Measurements from ENCODE around the gene CHST13.

Gene CHST13

GRCh38 chr3:126509597-126510307, 14.2 kb upstream of the CHST13 start:
- Histone ChIP-seq H3K79me2 (ENCODE audit: insufficient read depth, low read length) (no peaks in the 10 kb centered on the region), H3K4me1 (ENCODE audit: insufficient read depth, low read length, poor library complexity, severe bottlenecking) (peaks cover 14% of the 10 kb centered on the region), H3K9me3 (ENCODE audit: insufficient read depth, low read depth, low read length) (no peaks in the 10 kb centered on the region), H3K9ac (ENCODE audit: low read depth, low read length, poor library complexity, severe bottlenecking) (no peak overlapping the region), H3K4me2 (ENCODE audit: low read depth, low read length, poor library complexity, severe bottlenecking) (no peak overlapping the region), H3K36me3 (ENCODE audit: insufficient read depth, low read length) (no peaks in the 10 kb centered on the region), H3F3A (ENCODE audit: low read depth) (no peaks in the 10 kb centered on the region), H3K27me3 (ENCODE audit: insufficient read depth, low read length, poor library complexity, severe bottlenecking) (no peaks in the 10 kb centered on the region), H3K4me3 (ENCODE audit: low read length, poor library complexity, severe bottlenecking) (no peak overlapping the region), H4K20me1 (ENCODE audit: insufficient read depth, low read length, poor library complexity, severe bottlenecking) (no peaks in the 10 kb centered on the region), H2AFZ (ENCODE audit: low read length) (no peak overlapping the region), H3K9me2 (replicated peaks; ENCODE audit: low read depth, low read length) (no peaks in the 10 kb centered on the region)
- TF ChIP-seq EZH2phosphoT487 (IDR thresholded peaks at IDR 0.05; ENCODE audit: borderline replicate concordance) = no peak
- TF ChIP-seq CTCF (conservative IDR thresholded peaks at IDR 0.05; ENCODE audit: low read length) = no peak

- H3K9ac ChIP-seq (ENCODE audit: low read depth, low read length, poor library complexity, severe bottlenecking) = no peak overlapping the region
- no peaks in the 10 kb centered on the region for H3K9me3 ChIP-seq (ENCODE audit: insufficient read depth, low read depth, low read length)
- H3K9me2 ChIP-seq (replicated peaks; ENCODE audit: low read depth, low read length) = no peaks in the 10 kb centered on the region
- no peak overlapping the region for H2AFZ ChIP-seq (ENCODE audit: low read length)
- H3K79me2 ChIP-seq (ENCODE audit: insufficient read depth, low read length) = no peaks in the 10 kb centered on the region
- H3K4me1 ChIP-seq (ENCODE audit: insufficient read depth, low read length, poor library complexity, severe bottlenecking) = peaks cover 14% of the 10 kb centered on the region
- H3K27me3 ChIP-seq (ENCODE audit: insufficient read depth, low read length, poor library complexity, severe bottlenecking) = no peaks in the 10 kb centered on the region
- no peaks in the 10 kb centered on the region for H3K36me3 ChIP-seq (ENCODE audit: insufficient read depth, low read length)
- H3K4me2 ChIP-seq (ENCODE audit: low read depth, low read length, poor library complexity, severe bottlenecking) = no peak overlapping the region
- H3F3A ChIP-seq (ENCODE audit: low read depth) = no peaks in the 10 kb centered on the region
- no peaks in the 10 kb centered on the region for H4K20me1 ChIP-seq (ENCODE audit: insufficient read depth, low read length, poor library complexity, severe bottlenecking)
- TF ChIP-seq EZH2phosphoT487 (IDR thresholded peaks at IDR 0.05; ENCODE audit: borderline replicate concordance) = no peak
- no peak overlapping the region for H3K4me3 ChIP-seq (ENCODE audit: low read length, poor library complexity, severe bottlenecking)
These were observed 13.5 kb upstream of the CHST13 start for GRCh38 chr3:126510308-126510910.

GRCh38 chr3:126511291-126511690, 12.7 kb upstream of the CHST13 start:
- H4K20me1 ChIP-seq (ENCODE audit: insufficient read depth, low read length, poor library complexity, severe bottlenecking) = no peaks in the 10 kb centered on the region
- H3K4me2 ChIP-seq (ENCODE audit: low read depth, low read length, poor library complexity, severe bottlenecking) = no peak overlapping the region
- H3K4me1 ChIP-seq (ENCODE audit: insufficient read depth, low read length, poor library complexity, severe bottlenecking) = peaks cover 14% of the 10 kb centered on the region
- H3K79me2 ChIP-seq (ENCODE audit: insufficient read depth, low read length) = no peaks in the 10 kb centered on the region
- H3K36me3 ChIP-seq (ENCODE audit: insufficient read depth, low read length) = no peaks in the 10 kb centered on the region
- no peak overlapping the region for H2AFZ ChIP-seq (ENCODE audit: low read length)
- no peaks in the 10 kb centered on the region for H3F3A ChIP-seq (ENCODE audit: low read depth)
- no peak overlapping the region for H3K4me3 ChIP-seq (ENCODE audit: low read length, poor library complexity, severe bottlenecking)
- TF ChIP-seq CTCF (conservative IDR thresholded peaks at IDR 0.05; ENCODE audit: low read length) (no peak), EZH2phosphoT487 (IDR thresholded peaks at IDR 0.05; ENCODE audit: borderline replicate concordance) (no peak)
- H3K27me3 ChIP-seq (ENCODE audit: insufficient read depth, low read length, poor library complexity, severe bottlenecking) = no peaks in the 10 kb centered on the region
- no peaks in the 10 kb centered on the region for H3K9me3 ChIP-seq (ENCODE audit: insufficient read depth, low read depth, low read length)
- H3K9me2 ChIP-seq (replicated peaks; ENCODE audit: low read depth, low read length) = no peaks in the 10 kb centered on the region
- no peak overlapping the region for H3K9ac ChIP-seq (ENCODE audit: low read depth, low read length, poor library complexity, severe bottlenecking)

All from Loucy (cell line).